ENCODE data around the gene CIC. TPM values are rescaled to one million over a fixed set of nuclear protein-coding genes. Genes with fewer than 3 reads are reported as not detected.

Gene CIC
- total RNA-seq, 1 experiment from 2014 or later, result 67.9 TPM

DNA sequence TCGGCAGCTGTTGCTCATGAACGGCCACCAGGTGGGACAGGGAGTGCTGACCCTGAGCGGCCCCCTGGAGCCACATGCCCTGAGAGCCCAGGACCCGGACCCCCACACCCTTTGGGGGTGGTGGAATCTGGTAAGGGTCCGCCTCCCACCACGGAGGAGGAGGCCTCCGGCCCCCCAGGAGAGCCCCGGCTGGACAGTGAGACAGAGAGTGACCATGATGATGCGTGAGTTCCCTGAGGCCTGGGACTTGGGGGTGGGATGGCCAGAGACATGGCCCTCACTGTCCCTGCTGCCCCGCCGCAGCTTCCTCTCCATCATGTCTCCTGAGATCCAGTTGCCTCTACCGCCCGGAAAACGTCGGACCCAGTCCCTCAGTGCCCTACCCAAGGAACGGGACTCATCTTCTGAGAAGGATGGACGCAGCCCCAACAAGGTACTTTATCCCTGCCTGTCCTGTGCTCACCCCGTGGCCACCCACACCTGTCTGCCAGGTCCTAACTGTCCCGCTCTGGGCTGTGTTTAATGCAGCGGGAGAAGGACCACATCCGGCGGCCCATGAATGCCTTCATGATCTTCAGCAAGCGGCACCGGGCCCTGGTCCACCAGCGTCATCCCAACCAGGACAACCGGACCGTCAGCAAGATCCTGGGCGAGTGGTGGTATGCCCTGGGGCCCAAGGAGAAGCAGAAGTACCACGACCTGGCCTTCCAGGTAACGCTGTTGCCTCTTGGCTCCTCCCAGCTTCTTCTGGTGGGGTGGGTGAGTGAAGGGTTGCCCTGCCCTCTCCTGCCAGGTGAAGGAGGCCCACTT lies 18.2 kb downstream of the CIC start:
- Mint-ChIP-seq H3K27ac (ENCODE audit: low read depth, unreplicated experiment) (no peak overlapping the region), H3K27me3 (ENCODE audit: insufficient read depth, unreplicated experiment) (no peaks in the 10 kb centered on the region), H3K36me3 (ENCODE audit: insufficient read depth, unreplicated experiment) (peaks cover 38% of the 10 kb centered on the region), H3K9me3 (ENCODE audit: unreplicated experiment) (no peaks in the 10 kb centered on the region), H3K4me3 (ENCODE audit: unreplicated experiment) (no peak overlapping the region), H3K4me1 (ENCODE audit: insufficient read depth, unreplicated experiment) (peaks cover 21% of the 10 kb centered on the region)
- intact Hi-C loops (cut with micrococcal nuclease), result no loop called here
- DNase-seq (ENCODE audit: unreplicated experiment), result no peak
- BruUV-seq (replicated peaks), result TSS peak; percentile 25
- no peak for TF ChIP-seq CTCF (IDR thresholded peaks at IDR 0.05; ENCODE audit: unreplicated experiment)
- ChIA-PET POLR2A (no interaction called here), CTCF (interaction anchor here (0.6 to 2.5 kb wide), 6 partner anchors 8 to 41 kb away, joined by 3 to 14 read pairs (median 4); no protein-coding TSS in a partner anchor)

DNA sequence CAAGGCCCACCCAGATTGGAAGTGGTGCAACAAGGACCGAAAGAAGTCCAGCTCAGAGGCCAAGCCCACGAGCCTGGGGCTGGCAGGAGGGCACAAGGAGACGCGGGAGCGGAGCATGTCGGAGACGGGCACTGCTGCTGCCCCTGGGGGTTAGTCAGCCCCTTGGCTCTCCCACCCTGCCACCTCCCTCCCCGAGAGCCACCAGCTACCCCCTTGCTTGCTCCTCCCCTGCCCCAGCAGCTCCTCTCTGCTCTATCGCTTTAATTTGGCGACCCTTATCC lies 18.7 kb downstream of the CIC start:
- Mint-ChIP-seq H3K27me3 (ENCODE audit: insufficient read depth, unreplicated experiment) (no peaks in the 10 kb centered on the region), H3K27ac (ENCODE audit: low read depth, unreplicated experiment) (no peak overlapping the region), H3K4me1 (ENCODE audit: insufficient read depth, unreplicated experiment) (peaks cover 21% of the 10 kb centered on the region), H3K9me3 (ENCODE audit: unreplicated experiment) (no peaks in the 10 kb centered on the region), H3K4me3 (ENCODE audit: unreplicated experiment) (no peak overlapping the region), H3K36me3 (ENCODE audit: insufficient read depth, unreplicated experiment) (peaks cover 44% of the 10 kb centered on the region)
- no peak for DNase-seq (ENCODE audit: unreplicated experiment)
- no peak for TF ChIP-seq CTCF (IDR thresholded peaks at IDR 0.05; ENCODE audit: unreplicated experiment)
- intact Hi-C loops (cut with micrococcal nuclease), result no loop called here
- ChIA-PET CTCF (interaction anchor here (0.6 to 2.5 kb wide), 5 partner anchors 9 to 41 kb away, joined by 3 to 14 read pairs (median 4); no protein-coding TSS in a partner anchor), POLR2A (no interaction called here)
- BruUV-seq (replicated peaks), result no TSS peak

- DNase-seq (ENCODE audit: unreplicated experiment), result no peak
- Mint-ChIP-seq H3K4me1 (ENCODE audit: insufficient read depth, unreplicated experiment) (peaks cover 21% of the 10 kb centered on the region), H3K9me3 (ENCODE audit: unreplicated experiment) (no peaks in the 10 kb centered on the region), H3K36me3 (ENCODE audit: insufficient read depth, unreplicated experiment) (peaks cover 48% of the 10 kb centered on the region), H3K4me3 (ENCODE audit: unreplicated experiment) (no peak overlapping the region), H3K27ac (ENCODE audit: low read depth, unreplicated experiment) (no peak overlapping the region), H3K27me3 (ENCODE audit: insufficient read depth, unreplicated experiment) (no peaks in the 10 kb centered on the region)
- POLR2A ChIA-PET, result no interaction called here
- CTCF ChIA-PET, result interaction anchor here (0.5 to 2.5 kb wide), 5 partner anchors 9 to 156 kb away, joined by 3 to 14 read pairs (median 6); no protein-coding TSS in a partner anchor
- no peak for TF ChIP-seq CTCF (IDR thresholded peaks at IDR 0.05; ENCODE audit: unreplicated experiment)
- no TSS peak for BruUV-seq (replicated peaks)
- intact Hi-C loops (cut with micrococcal nuclease), result no loop called here
Measured at GRCh38 chr19:42288387-42288786, 19.3 kb downstream of the CIC start.

DNA sequence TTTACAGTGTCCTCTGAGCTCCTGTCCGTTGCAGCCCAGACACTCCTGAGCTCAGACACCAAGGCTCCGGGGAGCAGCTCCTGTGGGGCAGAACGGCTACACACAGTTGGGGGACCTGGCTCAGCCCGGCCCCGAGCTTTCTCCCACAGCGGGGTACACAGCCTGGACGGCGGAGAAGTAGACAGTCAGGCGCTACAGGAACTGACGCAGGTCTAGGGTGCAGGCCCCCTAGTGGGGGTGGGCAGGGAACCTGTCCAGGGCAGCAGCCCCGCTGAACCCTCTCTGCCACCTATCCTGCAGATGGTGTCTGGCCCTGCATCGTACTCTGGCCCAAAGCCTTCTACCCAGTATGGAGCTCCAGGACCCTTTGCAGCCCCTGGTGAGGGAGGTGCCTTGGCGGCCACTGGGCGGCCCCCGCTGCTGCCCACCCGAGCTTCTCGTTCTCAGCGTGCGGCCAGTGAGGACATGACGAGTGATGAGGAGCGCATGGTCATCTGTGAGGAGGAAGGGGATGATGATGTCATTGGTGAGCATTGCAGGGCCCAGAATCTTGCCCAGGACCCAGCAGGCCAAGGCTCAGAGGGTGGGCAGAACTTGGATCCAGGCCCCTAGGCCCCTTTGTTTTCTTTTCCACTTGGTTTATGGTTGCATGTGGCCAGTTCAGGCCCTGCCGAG lies 20.0 kb downstream of the CIC start:
- Mint-ChIP-seq H3K27ac (ENCODE audit: low read depth, unreplicated experiment) (no peak overlapping the region), H3K4me3 (ENCODE audit: unreplicated experiment) (no peak overlapping the region), H3K9me3 (ENCODE audit: unreplicated experiment) (no peaks in the 10 kb centered on the region), H3K36me3 (ENCODE audit: insufficient read depth, unreplicated experiment) (peaks cover 48% of the 10 kb centered on the region), H3K4me1 (ENCODE audit: insufficient read depth, unreplicated experiment) (peaks cover 21% of the 10 kb centered on the region), H3K27me3 (ENCODE audit: insufficient read depth, unreplicated experiment) (no peaks in the 10 kb centered on the region)
- no peak for DNase-seq (ENCODE audit: unreplicated experiment)
- POLR2A ChIA-PET, result interaction anchor here (0.6 kb wide), 2 partner anchors 8 to 759 kb away, joined by 3 to 4 read pairs; no protein-coding TSS in a partner anchor
- CTCF ChIA-PET, result interaction anchor here (0.5 to 2.5 kb wide), 4 partner anchors 8 to 156 kb away, joined by 3 to 14 read pairs (median 6); no protein-coding TSS in a partner anchor
- no TSS peak for BruUV-seq (replicated peaks)
- intact Hi-C loops (cut with micrococcal nuclease), result no loop called here
- no peak for TF ChIP-seq CTCF (IDR thresholded peaks at IDR 0.05; ENCODE audit: unreplicated experiment)
